ENCODE data around the gene PKDCC. TPM values are rescaled to one million over a fixed set of nuclear protein-coding genes. Genes with fewer than 3 reads are reported as not detected.

PKDCC gene
- total RNA-seq, 2 experiments from 2014 or later: not detected

DNA sequence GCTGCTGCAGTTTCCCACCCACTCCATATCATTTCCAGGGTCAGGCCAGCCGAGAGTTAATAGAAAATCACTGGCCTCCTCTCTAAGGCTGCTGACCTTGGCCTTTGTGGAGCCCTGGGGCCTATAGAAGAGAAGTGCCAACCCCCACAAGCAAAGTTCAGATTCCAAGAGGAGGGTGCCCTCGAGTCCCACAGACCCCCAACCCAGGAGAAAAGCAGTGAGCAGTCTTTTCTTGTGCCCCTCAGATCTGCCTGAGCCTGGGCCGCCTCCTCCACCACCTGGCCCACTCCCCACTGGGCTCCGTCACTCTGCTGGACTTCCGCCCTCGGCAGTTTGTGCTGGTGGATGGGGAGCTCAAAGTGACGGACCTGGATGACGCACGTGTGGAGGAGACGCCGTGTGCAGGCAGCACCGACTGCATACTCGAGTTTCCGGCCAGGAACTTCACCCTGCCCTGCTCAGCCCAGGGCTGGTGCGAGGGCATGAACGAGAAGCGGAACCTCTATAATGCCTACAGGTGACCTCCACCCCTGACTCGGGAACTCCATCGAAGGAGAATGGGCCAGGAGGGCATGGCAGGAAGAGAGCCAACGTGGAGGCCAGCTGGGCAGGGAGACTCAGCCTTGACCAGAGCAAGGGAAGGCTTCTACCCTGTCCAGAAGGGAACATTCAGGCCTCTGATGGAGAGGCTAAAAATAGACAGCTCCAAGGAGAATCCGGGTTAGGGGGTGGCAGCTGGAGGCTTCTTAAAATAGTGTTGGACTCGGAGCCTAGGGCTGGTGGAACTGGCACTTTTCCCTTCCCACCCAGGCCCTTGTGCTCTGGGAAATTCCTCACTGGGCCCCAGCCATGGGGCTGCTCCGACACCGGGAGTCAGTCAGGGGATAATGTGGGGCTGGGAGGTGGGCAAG is 6.2 kb downstream of the PKDCC start:
- CTCF ChIA-PET: no interaction called here
- Mint-ChIP-seq H3K27me3 (ENCODE audit: low read depth) (peaks cover 28% of the 10 kb centered on the region), H3K9me3 (no peaks in the 10 kb centered on the region)

DNA sequence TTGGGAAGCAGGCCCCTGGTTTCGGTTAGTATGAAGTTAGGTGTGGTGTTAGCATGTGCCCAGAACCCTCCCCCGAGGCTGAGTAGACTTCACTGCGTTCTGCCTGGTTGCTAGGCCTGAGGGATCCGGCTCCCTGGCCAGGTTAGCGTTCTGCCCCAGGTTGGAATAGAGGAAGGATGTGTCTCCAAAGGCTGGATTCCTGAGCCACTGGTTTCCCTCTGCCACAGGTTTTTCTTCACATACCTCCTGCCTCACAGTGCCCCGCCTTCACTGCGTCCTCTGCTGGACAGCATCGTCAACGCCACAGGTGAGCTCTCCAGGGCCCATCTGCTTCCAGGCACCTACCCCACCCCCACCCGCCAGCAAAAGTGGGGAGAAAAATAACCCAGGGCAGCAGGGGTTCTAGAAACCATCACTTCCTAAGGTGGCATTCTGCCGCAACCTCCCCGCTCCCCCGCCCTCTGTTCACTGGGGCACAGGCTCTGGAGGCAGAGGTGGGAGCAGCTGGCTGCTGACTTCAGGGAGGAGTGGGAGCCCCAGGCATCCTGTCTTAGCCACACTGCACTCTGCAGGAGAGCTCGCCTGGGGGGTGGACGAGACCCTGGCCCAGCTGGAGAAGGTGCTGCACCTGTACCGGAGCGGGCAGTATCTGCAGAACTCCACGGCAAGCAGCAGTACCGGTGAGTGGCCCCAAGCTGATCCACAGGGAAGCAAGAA is 7.1 kb downstream of the PKDCC start:
- DNase-seq: no peak
- H3K27me3 Mint-ChIP-seq (ENCODE audit: low read depth): peaks cover 21% of the 10 kb centered on the region
- H3K4me3 Mint-ChIP-seq: no peak overlapping the region
- H3K9me3 Mint-ChIP-seq: no peaks in the 10 kb centered on the region
- H3K27ac Mint-ChIP-seq: no peak overlapping the region
- CTCF ChIA-PET: no interaction called here
- intact Hi-C loops (cut with micrococcal nuclease): no loop called here
- no peaks in the 10 kb centered on the region for H3K36me3 Mint-ChIP-seq (ENCODE audit: low read depth)
- H3K4me1 Mint-ChIP-seq (ENCODE audit: low read depth): no peaks in the 10 kb centered on the region

More for the DNA sequence above, 6.2 kb downstream of the PKDCC start:
- no peaks in the 10 kb centered on the region for H3K36me3 Mint-ChIP-seq (ENCODE audit: low read depth)
- no peak overlapping the region for H3K4me3 Mint-ChIP-seq
- intact Hi-C loops (cut with micrococcal nuclease): no loop called here
- no peaks in the 10 kb centered on the region for H3K4me1 Mint-ChIP-seq (ENCODE audit: low read depth)
- no peak for DNase-seq
- no peak overlapping the region for H3K27ac Mint-ChIP-seq

DNA sequence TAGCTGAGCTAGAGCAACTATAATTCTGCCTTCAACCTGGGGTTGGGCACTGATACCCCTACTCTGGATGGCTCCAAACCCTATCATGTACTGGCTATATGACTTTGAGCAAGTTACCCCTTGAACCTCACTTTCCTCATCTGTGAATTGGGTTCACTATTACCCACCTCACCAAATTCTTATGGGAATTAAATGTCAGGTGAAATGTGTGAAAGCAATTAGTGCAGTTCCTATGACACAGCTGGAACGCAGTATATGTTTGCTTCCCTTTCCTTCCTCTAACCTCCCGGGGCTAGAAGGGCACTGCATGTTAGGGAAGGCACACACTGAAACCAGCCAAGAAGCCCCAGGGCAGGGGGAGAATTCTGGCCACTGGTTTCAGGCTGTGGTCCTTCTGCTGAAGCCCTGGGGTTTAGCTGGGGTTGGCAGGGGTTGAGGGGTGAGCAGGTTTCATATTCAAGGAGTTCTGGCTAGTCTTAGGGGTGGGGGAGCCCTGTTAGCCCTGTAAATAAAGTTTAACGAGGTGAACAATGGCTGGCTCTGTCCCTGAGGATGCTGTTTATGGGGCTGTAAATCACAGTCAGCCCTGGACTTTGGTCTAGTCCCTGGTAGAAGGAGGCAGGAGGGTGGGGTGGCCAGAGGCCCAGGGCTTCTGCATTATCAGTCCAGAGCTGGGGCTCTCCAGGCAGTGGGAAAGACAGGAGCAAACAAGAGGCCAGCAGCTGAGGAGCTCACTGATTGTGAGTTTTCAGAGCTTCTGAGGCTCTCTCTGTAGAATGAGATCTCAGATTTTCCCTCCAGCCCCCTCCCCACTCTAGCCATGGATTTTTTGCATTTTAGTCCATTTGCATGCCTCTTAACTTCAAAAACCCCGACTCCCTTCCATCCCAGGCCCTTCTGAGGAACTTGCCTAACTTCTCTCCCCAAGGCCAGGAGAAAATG is 8.0 kb downstream of the PKDCC start:
- Mint-ChIP-seq H3K9me3 (no peaks in the 10 kb centered on the region), H3K4me3 (no peak overlapping the region), H3K36me3 (ENCODE audit: low read depth) (no peaks in the 10 kb centered on the region), H3K27ac (no peak overlapping the region), H3K27me3 (ENCODE audit: low read depth) (peaks cover 12% of the 10 kb centered on the region), H3K4me1 (ENCODE audit: low read depth) (no peaks in the 10 kb centered on the region)
- DNase-seq: no peak
- CTCF ChIA-PET: no interaction called here
- intact Hi-C loops (cut with micrococcal nuclease): no loop called here

DNA sequence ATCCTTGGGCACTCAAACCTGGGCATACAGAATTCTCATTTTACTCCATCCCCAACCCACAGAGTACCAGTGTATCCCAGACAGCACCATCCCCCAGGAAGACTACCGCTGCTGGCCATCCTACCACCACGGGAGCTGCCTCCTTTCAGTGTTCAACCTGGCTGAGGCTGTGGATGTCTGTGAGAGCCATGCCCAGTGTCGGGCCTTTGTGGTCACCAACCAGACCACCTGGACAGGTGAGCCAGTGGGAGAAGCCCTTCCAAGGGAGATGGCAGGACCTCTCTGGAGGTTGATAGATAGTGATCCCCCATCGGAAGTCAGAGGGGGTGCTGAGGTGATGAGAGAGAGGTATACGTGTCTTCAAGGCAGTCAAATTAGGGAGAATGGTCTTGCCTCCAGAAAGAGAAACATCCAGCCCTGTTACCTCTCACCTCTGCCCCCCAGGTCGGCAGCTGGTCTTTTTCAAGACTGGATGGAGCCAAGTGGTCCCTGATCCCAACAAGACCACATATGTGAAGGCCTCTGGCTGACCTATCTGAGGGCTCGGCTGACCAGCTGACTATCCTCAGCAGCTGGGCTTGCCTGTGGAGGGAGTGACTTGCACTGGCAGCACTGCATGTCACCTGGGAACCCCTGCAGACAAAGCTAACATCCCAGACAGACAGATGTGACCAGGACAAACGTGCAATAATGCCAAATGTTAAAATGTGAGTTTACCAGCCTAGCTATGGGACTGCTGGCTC is 9.5 kb downstream of the PKDCC start:
- intact Hi-C loops (cut with micrococcal nuclease): no loop called here
- H3K9me3 Mint-ChIP-seq: no peaks in the 10 kb centered on the region
- CTCF ChIA-PET: interaction anchor here (0.9 to 1.3 kb wide), 2 partner anchors 11 to 30 kb away, joined by 3 to 4 read pairs; no protein-coding TSS in a partner anchor
- no peak for DNase-seq
- H3K4me3 Mint-ChIP-seq: no peak overlapping the region
- H3K27me3 Mint-ChIP-seq (ENCODE audit: low read depth): peaks cover 4% of the 10 kb centered on the region
- no peaks in the 10 kb centered on the region for H3K36me3 Mint-ChIP-seq (ENCODE audit: low read depth)
- H3K27ac Mint-ChIP-seq: no peak overlapping the region
- no peaks in the 10 kb centered on the region for H3K4me1 Mint-ChIP-seq (ENCODE audit: low read depth)

DNA sequence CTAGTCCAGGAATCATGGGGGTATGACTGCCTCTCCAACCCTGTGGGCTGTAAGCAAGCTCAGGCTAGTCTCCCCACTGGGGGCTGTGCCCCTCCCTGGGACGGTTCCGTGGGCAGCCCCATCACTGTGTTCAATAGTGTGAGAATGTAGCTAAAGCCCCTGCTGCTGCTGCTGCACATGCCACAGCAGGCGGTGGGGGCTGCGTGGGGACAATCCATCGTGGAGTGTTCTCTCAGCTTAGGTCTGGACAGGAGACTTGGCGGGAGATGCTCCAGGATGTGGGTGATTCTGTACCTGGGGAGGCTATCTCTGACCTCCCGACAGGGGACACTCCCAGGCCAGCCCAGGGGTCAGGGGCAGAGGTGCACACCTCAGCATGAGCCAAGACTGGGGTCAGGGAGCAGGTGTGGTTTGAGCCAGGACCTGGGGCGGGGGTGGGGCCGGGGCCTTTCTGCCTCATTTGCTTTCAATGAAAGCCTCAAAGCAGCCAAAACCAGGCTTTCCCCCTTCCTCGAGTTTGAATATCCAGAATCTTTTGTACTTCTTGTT is 10.2 kb downstream of the PKDCC start:
- CTCF ChIA-PET: interaction anchor here (0.9 to 1.3 kb wide), 3 partner anchors 11 to 188 kb away, joined by 3 to 4 read pairs (median 3); no protein-coding TSS in a partner anchor
- intact Hi-C loops (cut with micrococcal nuclease): no loop called here
- Mint-ChIP-seq H3K4me1 (ENCODE audit: low read depth) (no peaks in the 10 kb centered on the region), H3K9me3 (no peaks in the 10 kb centered on the region), H3K27me3 (ENCODE audit: low read depth) (peaks cover 4% of the 10 kb centered on the region), H3K27ac (no peak overlapping the region), H3K36me3 (ENCODE audit: low read depth) (no peaks in the 10 kb centered on the region), H3K4me3 (no peak overlapping the region)
- no peak for DNase-seq

DNA sequence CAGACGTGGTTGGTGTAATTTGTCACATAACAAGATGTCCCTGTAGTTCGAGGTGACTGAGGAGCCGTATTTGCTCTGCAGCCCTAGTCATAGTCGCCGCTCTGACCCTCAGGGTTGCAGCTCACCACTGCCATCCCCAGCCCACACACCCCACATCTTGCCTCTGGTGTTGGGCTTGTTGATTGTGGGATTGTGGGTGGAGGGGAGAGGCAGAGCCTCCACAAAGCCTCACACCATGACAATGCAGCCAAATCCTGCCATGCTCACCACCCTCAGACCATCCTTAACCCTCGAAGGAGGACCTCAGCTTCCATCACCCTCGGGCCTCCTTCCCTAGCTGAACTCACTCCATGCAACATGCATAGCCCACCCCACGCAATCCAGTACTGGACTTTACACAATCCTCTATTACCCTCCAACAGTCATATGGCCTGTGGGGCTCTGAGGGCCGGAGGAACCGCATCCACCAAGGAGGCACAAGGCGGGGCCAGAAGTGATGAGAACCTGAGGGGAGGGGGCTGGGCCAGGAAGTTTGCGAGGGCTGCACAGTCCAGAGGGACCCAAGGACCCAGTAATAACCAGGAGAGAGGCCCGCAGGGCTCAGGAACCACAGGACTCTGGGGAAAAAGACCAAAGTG is 11.6 kb downstream of the PKDCC start:
- peaks cover 7% of the 10 kb centered on the region for H3K27me3 Mint-ChIP-seq (ENCODE audit: low read depth)
- no peaks in the 10 kb centered on the region for H3K4me1 Mint-ChIP-seq (ENCODE audit: low read depth)
- DNase-seq: no peak
- no peaks in the 10 kb centered on the region for H3K36me3 Mint-ChIP-seq (ENCODE audit: low read depth)
- intact Hi-C loops (cut with micrococcal nuclease): no loop called here
- no peaks in the 10 kb centered on the region for H3K9me3 Mint-ChIP-seq
- H3K27ac Mint-ChIP-seq: no peak overlapping the region
- CTCF ChIA-PET: interaction anchor here (1.1 kb wide), 1 partner anchor 190 kb away, joined by 3 read pairs; no protein-coding TSS in a partner anchor
- no peak overlapping the region for H3K4me3 Mint-ChIP-seq

DNA sequence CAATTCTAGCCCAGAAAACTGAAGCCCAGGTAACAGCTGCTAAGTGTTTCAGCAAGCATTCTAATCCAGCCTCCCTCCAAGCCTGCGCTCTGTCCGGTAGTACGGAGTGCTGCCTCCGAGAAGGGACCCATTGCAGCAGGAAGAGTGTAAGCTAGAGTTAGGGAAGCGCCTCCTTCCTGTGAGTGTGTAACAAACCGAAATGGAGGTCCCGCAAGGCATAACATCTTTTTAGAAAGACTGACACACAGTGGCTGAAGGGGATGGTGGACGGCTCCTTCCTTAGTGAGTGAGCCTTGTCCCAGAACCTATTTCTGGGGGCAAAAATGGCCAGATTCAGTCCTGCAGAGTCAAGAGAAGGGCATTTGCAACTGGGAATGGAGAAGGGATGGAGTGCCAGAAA is 12.2 kb downstream of the PKDCC start:
- no peaks in the 10 kb centered on the region for H3K4me1 Mint-ChIP-seq (ENCODE audit: low read depth)
- no peak overlapping the region for H3K4me3 Mint-ChIP-seq
- no peak overlapping the region for H3K27ac Mint-ChIP-seq
- H3K36me3 Mint-ChIP-seq (ENCODE audit: low read depth): no peaks in the 10 kb centered on the region
- CTCF ChIA-PET: no interaction called here
- peaks cover 7% of the 10 kb centered on the region for H3K27me3 Mint-ChIP-seq (ENCODE audit: low read depth)
- no peaks in the 10 kb centered on the region for H3K9me3 Mint-ChIP-seq
- intact Hi-C loops (cut with micrococcal nuclease): no loop called here
- DNase-seq: no peak

DNA sequence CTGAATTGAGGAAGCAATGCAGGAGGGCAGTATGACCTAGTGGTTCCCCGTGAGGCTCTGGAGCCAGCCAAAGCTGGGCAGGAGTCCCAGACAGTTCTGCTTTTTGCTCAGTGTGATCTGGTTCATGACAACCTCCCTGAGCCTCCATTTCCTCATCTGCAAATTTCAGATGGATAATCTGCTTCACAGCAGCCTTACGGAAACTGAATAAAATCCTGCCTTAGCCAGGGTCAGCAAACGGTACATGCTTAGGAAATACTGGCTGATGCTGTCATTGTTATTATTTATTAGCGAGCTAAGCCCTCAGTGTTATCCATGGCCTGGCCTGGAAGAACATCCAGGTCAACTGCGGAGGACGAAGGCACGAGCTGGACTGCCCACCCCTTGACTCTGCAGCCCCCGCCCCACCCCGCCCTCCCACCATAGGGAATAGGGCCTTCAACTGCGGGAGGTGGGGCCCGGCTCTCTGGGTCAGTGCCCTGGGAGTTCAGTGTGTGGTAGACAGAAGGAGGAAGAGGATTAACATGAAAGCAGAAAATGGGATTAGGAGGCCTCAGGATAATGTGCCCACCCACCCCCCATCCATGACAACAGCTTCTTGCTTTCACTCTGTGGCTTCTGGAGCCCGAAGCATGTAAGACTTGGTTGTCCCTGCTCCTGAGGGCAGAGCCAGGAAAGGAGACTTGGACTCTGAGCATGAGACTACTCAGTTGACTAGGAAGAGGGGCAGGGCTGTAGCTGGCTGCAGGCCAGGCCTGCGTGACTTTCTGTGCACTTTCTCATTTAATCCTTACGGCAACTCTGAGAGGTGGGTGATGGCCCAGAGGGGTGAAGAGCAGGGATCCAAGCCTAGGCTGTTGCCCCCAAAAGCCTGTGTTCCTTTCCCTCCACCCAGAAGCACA is 13.1 kb downstream of the PKDCC start:
- CTCF ChIA-PET: interaction anchor here (0.8 kb wide), 1 partner anchor 25 kb away, joined by 3 read pairs; no protein-coding TSS in a partner anchor
- H3K9me3 Mint-ChIP-seq: no peaks in the 10 kb centered on the region
- intact Hi-C loops (cut with micrococcal nuclease): no loop called here
- no peak overlapping the region for H3K4me3 Mint-ChIP-seq
- no peak overlapping the region for H3K27ac Mint-ChIP-seq
- no peaks in the 10 kb centered on the region for H3K36me3 Mint-ChIP-seq (ENCODE audit: low read depth)
- no peak for DNase-seq
- H3K4me1 Mint-ChIP-seq (ENCODE audit: low read depth): no peaks in the 10 kb centered on the region
- H3K27me3 Mint-ChIP-seq (ENCODE audit: low read depth): peaks cover 7% of the 10 kb centered on the region

DNA sequence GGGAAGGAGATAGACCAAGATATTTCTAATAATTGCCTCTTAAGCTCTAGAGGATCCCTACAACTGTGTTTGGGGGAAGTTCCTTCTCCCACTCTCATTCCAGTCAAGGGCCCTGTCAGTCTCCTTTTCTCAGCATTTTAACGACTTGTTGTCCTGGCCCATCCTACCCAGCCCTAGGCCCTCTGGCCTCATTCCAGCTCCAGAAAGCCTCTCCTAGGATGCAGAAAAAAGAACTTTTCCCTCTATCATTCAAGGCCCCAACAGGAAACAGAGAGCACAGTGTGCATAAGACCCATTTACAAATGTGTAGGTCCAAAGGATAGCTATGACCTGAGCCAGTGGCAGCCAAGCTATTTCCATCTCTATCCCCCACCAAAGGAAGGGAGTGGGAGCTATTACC is 14.0 kb downstream of the PKDCC start:
- CTCF ChIA-PET: interaction anchor here (0.6 to 0.8 kb wide), 2 partner anchors 24 to 186 kb away, joined by 3 to 4 read pairs; no protein-coding TSS in a partner anchor
- peaks cover 7% of the 10 kb centered on the region for H3K27me3 Mint-ChIP-seq (ENCODE audit: low read depth)
- no peaks in the 10 kb centered on the region for H3K9me3 Mint-ChIP-seq
- H3K27ac Mint-ChIP-seq: no peak overlapping the region
- DNase-seq: no peak
- no peaks in the 10 kb centered on the region for H3K4me1 Mint-ChIP-seq (ENCODE audit: low read depth)
- no peak overlapping the region for H3K4me3 Mint-ChIP-seq
- H3K36me3 Mint-ChIP-seq (ENCODE audit: low read depth): no peaks in the 10 kb centered on the region
- intact Hi-C loops (cut with micrococcal nuclease): no loop called here

DNA sequence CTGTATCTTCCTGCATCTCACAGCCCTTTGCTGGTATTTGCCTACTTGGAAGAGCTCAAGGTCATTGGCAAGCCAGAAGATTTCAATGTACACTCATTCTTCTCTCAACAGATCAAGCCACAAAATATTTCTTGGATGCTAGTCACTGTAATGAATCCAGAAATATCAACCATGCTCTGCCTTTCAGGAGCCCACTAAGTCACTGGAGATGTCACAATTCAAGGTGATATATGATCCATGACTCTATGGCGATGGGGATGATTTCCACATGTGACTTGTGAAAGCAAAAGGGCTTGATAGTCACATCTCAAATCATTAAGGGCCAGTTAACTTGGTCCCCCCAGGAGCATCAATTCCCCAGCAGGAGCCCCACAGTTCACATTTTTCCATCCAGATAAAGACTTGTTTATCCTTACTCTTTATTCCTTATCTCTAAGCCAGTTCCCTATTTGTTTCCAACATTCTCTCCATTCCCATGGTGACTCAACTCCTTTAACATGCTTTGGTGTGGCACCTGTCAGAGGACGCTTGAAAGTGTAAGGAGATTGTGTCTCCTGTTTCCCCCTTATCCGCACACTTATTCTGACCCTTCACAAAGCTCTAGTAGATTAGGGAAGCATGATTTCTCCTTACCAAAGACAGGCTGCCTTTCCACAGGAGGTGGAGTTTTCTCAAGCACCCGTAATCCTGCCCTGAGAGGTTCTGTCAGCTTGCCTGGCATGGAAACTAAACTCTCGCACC is 15.8 kb downstream of the PKDCC start:
- CTCF ChIA-PET: no interaction called here
- no peaks in the 10 kb centered on the region for H3K9me3 Mint-ChIP-seq
- H3K4me3 Mint-ChIP-seq: no peak overlapping the region
- H3K4me1 Mint-ChIP-seq (ENCODE audit: low read depth): no peaks in the 10 kb centered on the region
- intact Hi-C loops (cut with micrococcal nuclease): no loop called here
- H3K36me3 Mint-ChIP-seq (ENCODE audit: low read depth): no peaks in the 10 kb centered on the region
- no peak overlapping the region for H3K27ac Mint-ChIP-seq
- H3K27me3 Mint-ChIP-seq (ENCODE audit: low read depth): peaks cover 12% of the 10 kb centered on the region
- DNase-seq: no peak

Measured in activated naive CD4-positive, alpha-beta T cell treated with anti-CD3 and anti-CD28 coated beads for 36 hours (primary cell).